Activated CD8-positive, alpha-beta memory T cell treated with anti-CD3 and anti-CD28 coated beads for 48 hours (primary cell): ENCODE data around the gene OTUD3.
"Not testable (repeated sequence)": the region's sequence is repeated elsewhere in the genome, so short reads cannot be mapped to it uniquely, and the experiment has no call there.

Experiments
- DNase-seq, 3 experiments: peaks; one replicate each; pipeline ENCODE4 v3.0.0-alpha.2; 2020; ENCODE audit warnings: low read depth in 2 of 3, low spot score in 2 of 3

The OTUD3 gene

GRCh38 chr1:19868575-19868974 lies 13.6 kb upstream of the OTUD3 start:
- DNase-seq = not testable (repeated sequence)

- not testable (repeated sequence) for DNase-seq
Measured at GRCh38 chr1:19869453-19869852, 12.7 kb upstream of the OTUD3 start.

GRCh38 chr1:19869929-19870328 lies 12.3 kb upstream of the OTUD3 start:
- DNase-seq = no peak

- no peak for DNase-seq
Measured at GRCh38 chr1:19872190-19872589, 10.0 kb upstream of the OTUD3 start.

- DNase-seq = no peak
Measured at GRCh38 chr1:19877181-19877750, 4.9 kb upstream of the OTUD3 start.

- DNase-seq = no peak
Measured at GRCh38 chr1:19877821-19878636, 4.2 kb upstream of the OTUD3 start.

- no peak for DNase-seq
Measured at GRCh38 chr1:19878637-19878985, 3.6 kb upstream of the OTUD3 start.

- DNase-seq = no peak
Measured at GRCh38 chr1:19879227-19879626, 3.0 kb upstream of the OTUD3 start.

GRCh38 chr1:19879661-19880060 lies 2.5 kb upstream of the OTUD3 start:
- no peak for DNase-seq

- not testable (repeated sequence) for DNase-seq
Measured at GRCh38 chr1:19880841-19881240, 1.4 kb upstream of the OTUD3 start.

GRCh38 chr1:19884312-19884711 lies 2.1 kb downstream of the OTUD3 start:
- no peak for DNase-seq

GRCh38 chr1:19885821-19886220 lies 3.6 kb downstream of the OTUD3 start:
- DNase-seq = no peak

GRCh38 chr1:19888112-19888511 lies 5.9 kb downstream of the OTUD3 start:
- DNase-seq = no peak

- DNase-seq = no peak
Measured at GRCh38 chr1:19889656-19890055, 7.5 kb downstream of the OTUD3 start.

- no peak for DNase-seq
Measured at GRCh38 chr1:19892129-19892528, 9.9 kb downstream of the OTUD3 start.

GRCh38 chr1:19892628-19893168 lies 10.5 kb downstream of the OTUD3 start:
- DNase-seq = no peak

- DNase-seq = no peak
Measured at GRCh38 chr1:19893687-19894086, 11.5 kb downstream of the OTUD3 start.

GRCh38 chr1:19894218-19894617 lies 12.0 kb downstream of the OTUD3 start:
- DNase-seq = no peak

GRCh38 chr1:19901653-19902052 lies 19.5 kb downstream of the OTUD3 start:
- DNase-seq = no peak

- no peak for DNase-seq
Measured at GRCh38 chr1:19903621-19904020, 21.4 kb downstream of the OTUD3 start.

GRCh38 chr1:19907456-19907855 lies 25.3 kb downstream of the OTUD3 start:
- DNase-seq = no peak

GRCh38 chr1:19909392-19909791 lies 27.2 kb downstream of the OTUD3 start:
- no peak for DNase-seq

- no peak for DNase-seq
Measured at GRCh38 chr1:19909971-19910370, 27.8 kb downstream of the OTUD3 start.
